HG03565 (cell line): ENCODE data around the gene CRNN.
A peak's percentile ranks its signal among the peaks of the same experiment; 100 is the strongest.

ENCODE experiments used
- ATAC-seq: cut with Tn5 transposase; IDR thresholded peaks from one replicate; pipeline ENCODE4 v1.9.1; 2021; ENCODE audit warnings: mild to moderate bottlenecking, moderate library complexity; ENCODE audit not compliant: unreplicated experiment

The CRNN gene

DNA sequence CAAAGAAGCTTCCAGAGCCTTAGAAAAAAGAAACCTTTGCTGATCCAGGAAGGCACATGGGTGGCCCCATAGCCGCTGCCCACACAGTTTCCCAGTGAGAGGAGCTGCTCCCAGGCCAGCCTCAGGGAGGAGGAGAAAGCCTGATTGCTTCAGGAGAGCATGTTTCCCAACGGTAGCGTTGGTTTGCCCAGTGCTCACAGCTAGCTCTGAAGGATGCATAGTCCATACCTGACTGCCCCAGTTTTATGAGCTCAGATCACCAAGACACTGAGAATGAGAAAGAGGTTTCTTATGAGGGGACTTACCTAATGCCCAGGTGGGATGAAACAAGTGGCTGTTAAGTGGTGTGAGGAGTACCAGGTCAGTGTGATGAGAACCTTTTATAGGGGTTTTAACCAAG, at the start of gene CRNN:
CRNN (minus strand) TSS at position 355 of the 400 bp plus-strand sequence. CDS start 2,030 bp downstream, outside the sequence.
- no peak for ATAC-seq

GRCh38 chr1:152462636-152463035, 48.6 kb upstream of the CRNN start:
- no peak for ATAC-seq

DNA sequence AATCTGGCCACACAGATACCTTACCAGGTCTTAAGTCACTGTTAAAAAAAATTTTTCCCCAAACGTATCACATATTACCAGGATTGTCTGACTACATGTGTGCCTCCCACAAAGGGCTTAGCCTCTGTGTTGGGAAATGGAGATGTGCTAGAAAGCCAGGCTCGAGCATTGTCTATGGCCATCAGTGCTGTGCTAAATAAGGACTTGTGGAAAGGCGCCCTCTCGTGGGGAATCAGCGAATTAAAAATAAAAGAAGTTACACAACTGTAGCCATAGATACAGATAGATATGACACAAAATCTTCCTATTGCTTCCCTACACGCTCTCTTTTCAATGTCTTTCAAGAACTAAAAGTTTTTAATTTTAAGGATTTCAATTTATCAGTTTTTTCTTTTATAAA, 47.5 kb upstream of the CRNN start:
- no peak for ATAC-seq

- ATAC-seq = no peak
These were observed 46.5 kb upstream of the CRNN start for GRCh38 chr1:152460529-152460899.

- peak; percentile 90 for ATAC-seq
These were observed 45.8 kb upstream of the CRNN start for GRCh38 chr1:152459596-152460528.

GRCh38 chr1:152458384-152459185, 44.5 kb upstream of the CRNN start:
- ATAC-seq = no peak

GRCh38 chr1:152457561-152457960, 43.5 kb upstream of the CRNN start:
- ATAC-seq = no peak

DNA sequence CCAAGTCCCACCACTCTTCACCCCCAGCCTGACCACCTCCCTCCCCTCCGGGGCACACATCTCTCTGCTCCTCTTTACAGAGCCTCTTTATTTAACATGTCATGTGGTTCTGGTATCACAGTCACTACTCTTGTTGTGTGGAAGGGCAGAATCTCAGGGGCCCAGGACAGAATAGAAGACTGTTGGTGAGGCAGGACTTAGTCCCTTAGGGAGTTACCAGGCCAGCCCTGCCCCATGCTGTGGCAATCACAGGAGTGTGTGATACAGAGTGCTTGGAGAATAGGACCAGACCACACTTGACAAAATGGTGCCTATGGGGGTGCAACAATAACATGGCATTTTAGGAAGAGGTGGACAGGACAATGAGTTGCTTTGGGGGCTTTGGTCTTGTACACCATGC, 43.0 kb upstream of the CRNN start:
- ATAC-seq = no peak

- ATAC-seq = no peak
These were observed 37.2 kb upstream of the CRNN start for GRCh38 chr1:152451254-152451653.

GRCh38 chr1:152449661-152450060, 35.6 kb upstream of the CRNN start:
- no peak for ATAC-seq

DNA sequence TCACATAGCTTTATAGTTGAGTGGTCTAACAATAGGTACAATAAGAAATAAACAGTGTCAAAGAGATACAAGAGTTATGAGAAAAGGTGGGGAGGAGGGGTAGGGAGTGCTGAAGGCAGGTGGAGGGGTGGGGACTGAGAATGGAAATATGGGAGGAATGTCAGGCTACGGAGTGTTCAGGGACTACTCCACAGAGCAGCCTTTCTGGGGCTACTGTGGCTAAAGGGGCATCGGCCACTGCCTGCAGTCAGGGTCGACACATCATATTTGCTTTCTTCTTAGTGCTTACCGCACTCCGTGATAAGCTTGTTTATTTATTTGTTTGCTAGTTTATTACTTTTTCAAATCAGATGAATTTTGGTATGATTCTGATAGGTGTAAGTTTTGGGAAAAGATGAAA, 34.4 kb upstream of the CRNN start:
- no peak for ATAC-seq

DNA sequence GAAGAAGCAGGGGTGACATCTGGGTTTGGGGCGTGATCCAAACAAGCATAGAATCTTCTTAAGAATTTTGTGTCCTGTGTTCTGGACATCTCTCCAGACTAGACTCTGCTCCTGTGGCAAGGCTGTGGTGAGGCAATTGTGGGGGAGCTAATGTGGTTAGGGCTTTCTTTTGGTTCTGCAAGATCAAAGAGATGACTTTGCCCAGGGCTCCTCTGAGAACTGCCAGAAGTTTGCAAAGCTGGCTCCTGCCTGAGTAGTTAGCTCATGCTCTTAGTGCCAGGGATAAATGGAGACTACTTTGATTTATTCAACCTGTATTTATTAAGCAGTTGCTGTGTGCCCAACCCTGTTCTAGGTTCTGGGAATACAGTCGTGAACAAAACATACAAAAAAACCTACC, 34.0 kb upstream of the CRNN start:
- ATAC-seq = no peak

DNA sequence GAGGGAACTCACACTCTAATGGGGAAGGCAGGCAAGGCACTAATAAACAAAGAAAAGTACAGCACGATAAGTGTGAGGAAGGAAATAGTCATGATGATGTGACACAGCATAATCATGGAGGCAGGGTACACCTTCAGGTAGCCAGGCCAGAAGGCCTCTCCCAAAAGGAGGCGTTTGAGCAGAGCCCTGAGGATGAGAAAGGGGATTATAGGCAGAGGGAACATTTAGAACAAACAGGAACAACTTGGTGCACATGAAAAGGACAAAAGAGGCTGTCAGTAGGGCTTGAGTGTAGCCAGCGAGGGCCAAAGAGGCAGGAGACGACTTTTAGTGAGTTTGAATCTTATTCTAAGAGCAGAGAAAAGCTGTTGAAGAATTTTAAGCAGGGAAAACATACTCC, 33.4 kb upstream of the CRNN start:
- ATAC-seq = no peak

DNA sequence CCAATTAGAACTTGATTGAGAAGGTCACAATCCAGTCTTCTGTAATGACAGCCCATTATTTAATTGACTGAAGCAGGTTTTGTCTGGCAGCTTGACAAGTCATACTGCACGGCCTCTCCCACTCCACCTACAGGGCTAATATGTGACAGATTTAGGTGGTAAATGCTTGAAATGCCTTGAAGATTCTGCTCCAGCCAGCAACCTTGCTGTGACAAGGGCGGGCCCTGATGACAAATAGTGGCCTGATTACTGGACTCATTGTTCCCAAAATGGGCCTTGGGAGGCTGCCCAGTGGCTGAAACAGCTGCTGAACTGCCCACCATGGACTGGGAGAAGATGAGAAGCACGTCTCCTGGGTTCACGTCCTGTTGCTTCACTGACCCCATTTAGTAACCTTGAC, 30.0 kb upstream of the CRNN start:
- ATAC-seq = no peak

DNA sequence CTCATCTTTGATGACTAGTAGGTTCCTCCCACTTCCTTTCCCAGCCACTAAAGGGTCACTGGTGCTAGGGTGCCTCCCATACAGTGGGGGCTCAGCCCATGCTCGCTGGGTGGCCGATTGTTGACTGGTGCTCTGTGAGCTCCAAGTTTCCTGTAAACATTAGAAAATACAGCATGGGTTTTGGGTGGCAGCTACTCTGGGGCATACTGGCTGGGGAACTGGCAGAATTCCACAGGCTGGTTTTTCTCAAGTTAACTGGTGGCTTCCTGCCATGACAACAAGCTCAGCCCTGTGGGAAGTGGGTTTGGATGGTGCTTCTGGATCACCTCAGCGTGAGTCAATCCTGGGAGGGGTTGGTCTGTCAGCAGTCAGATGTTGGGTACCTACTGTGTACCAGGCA, 28.7 kb upstream of the CRNN start:
- no peak for ATAC-seq

- no peak for ATAC-seq
These were observed 28.2 kb upstream of the CRNN start for GRCh38 chr1:152442301-152442700.

GRCh38 chr1:152441756-152442155, 27.7 kb upstream of the CRNN start:
- ATAC-seq = no peak

DNA sequence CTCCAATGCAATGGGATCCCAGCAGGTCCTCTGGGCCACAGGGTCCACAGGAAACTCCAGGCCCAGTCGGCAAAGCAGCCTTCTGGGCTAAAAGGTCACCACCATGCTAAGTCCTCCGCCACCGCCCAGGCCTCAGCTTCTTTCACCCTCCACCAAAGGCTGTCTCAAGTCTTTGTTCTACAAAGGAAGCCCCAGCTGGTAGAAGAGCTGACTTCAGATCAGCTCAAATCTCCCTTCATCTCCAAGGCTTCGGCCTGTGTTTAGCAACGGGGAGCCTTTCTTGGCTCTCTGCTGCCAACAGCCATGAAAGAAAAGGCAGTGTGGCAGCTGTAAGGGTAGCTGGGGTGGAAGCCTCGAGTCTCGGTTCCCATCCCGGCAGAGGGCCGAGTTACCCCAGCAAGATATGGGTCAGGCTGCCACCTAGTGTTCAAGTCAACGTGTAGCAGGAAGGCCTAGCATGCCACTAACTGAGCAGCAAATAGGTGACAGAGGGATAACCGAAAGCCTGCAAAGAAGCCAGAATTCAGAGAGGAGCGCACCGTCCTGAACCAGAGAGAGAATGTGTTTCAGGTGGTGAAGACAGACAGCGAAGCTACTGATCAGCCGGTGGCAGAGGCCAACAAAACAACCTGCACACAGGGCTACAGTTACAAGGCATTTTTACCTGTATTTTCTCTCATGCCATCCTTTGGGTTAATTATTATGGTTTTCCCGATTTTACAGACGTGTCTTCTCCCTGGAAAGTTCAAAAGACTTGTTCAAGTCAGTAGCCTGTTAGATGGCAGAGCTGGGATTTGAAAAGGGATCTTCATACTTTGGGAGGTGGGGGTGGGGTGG, 26.8 kb upstream of the CRNN start:
- ATAC-seq = peak; percentile 89

GRCh38 chr1:152436593-152437496, 22.8 kb upstream of the CRNN start:
- ATAC-seq = no peak

DNA sequence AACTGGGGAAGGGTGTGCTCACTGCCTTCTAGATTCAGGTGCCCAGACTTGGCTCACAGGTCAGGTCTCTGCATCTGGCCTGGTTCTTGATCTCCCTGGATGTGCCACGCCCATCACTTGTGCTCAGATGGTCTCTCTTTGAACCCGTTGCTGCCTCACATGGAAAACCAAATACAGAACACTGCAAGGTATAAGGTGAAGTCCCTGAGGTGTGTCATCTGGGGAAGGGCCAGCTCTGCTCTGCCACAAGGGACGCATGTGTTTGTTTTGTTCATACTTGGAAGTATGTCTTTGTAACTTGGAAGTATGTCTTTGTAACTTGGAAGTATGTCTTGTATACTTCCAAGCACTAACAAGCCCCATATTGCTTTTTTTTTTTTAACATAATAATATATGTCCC, 13.4 kb upstream of the CRNN start:
- no peak for ATAC-seq
